HG02938 (cell line): ENCODE data around the gene PSMD14.
"Not testable (repeated sequence)": the region's sequence is repeated elsewhere in the genome, so short reads cannot be mapped to it uniquely, and the experiment has no call there.

Source experiments
- ATAC-seq: cut with Tn5 transposase; IDR thresholded peaks from one replicate; pipeline ENCODE4 v1.9.1; 2021; ENCODE audit warnings: mild to moderate bottlenecking, moderate library complexity; ENCODE audit not compliant: unreplicated experiment

Gene PSMD14

GRCh38 chr2:161308178-161308955 is at the start of gene PSMD14:
Gene PSMD14 (plus strand): TSS chr2:161308425. CDS start chr2:161318826, 10,401 bp downstream.
- peak; percentile 97 for ATAC-seq

GRCh38 chr2:161265874-161266273 is 42.4 kb upstream of the PSMD14 start:
- ATAC-seq, result no peak

GRCh38 chr2:161269111-161269510 is 39.1 kb upstream of the PSMD14 start:
- no peak for ATAC-seq

GRCh38 chr2:161273038-161273760 is 35.0 kb upstream of the PSMD14 start:
- ATAC-seq, result peak; percentile 80

GRCh38 chr2:161278564-161279229 is 29.5 kb upstream of the PSMD14 start:
- ATAC-seq, result not testable (repeated sequence)

GRCh38 chr2:161279230-161279815 is 28.9 kb upstream of the PSMD14 start:
- ATAC-seq, result not testable (repeated sequence)

- ATAC-seq, result not testable (repeated sequence)
Observed at GRCh38 chr2:161280906-161281323, 27.3 kb upstream of the PSMD14 start.

- not testable (repeated sequence) for ATAC-seq
Observed at GRCh38 chr2:161281615-161282310, 26.5 kb upstream of the PSMD14 start.

- not testable (repeated sequence) for ATAC-seq
Observed at GRCh38 chr2:161282311-161282644, 25.9 kb upstream of the PSMD14 start.

- no peak for ATAC-seq
Observed at GRCh38 chr2:161283926-161284325, 24.3 kb upstream of the PSMD14 start.

- no peak for ATAC-seq
Observed at GRCh38 chr2:161303535-161304050, 4.6 kb upstream of the PSMD14 start.

GRCh38 chr2:161306919-161307318 is 1.3 kb upstream of the PSMD14 start:
- ATAC-seq, result no peak

GRCh38 chr2:161307676-161308075 is 549 bp upstream of the PSMD14 start:
- ATAC-seq, result no peak

- no peak for ATAC-seq
Observed at GRCh38 chr2:161312996-161313395, 4.8 kb downstream of the PSMD14 start.

GRCh38 chr2:161315380-161315779 is 7.2 kb downstream of the PSMD14 start:
- ATAC-seq, result no peak

- no peak for ATAC-seq
Observed at GRCh38 chr2:161316701-161317100, 8.5 kb downstream of the PSMD14 start.

GRCh38 chr2:161321944-161322648 is 13.9 kb downstream of the PSMD14 start:
- ATAC-seq, result no peak

- no peak for ATAC-seq
Observed at GRCh38 chr2:161324876-161325275, 16.7 kb downstream of the PSMD14 start.

- ATAC-seq, result no peak
Observed at GRCh38 chr2:161327582-161327981, 19.4 kb downstream of the PSMD14 start.
